Measurements from ENCODE around the gene NFS1.

DNA sequence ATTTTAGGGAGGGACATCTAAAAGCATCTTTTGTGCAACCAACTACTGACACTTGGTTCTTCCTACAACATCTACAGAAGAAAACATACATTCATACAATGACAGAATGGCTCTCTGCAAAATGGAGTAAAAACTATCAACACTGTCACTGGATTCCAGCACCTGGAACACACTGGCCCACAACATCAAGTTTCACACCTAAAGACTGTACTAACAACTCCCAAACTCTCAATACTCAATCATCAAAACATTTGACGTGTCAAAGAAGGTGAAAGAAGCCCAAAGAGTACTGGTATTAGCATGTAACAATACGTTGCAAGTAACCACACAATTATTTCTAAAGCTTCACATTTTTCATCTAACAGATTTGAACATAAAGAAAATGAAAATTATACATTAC is 36.6 kb downstream of the NFS1 start:
- TF ChIP-seq, protein P1, sequence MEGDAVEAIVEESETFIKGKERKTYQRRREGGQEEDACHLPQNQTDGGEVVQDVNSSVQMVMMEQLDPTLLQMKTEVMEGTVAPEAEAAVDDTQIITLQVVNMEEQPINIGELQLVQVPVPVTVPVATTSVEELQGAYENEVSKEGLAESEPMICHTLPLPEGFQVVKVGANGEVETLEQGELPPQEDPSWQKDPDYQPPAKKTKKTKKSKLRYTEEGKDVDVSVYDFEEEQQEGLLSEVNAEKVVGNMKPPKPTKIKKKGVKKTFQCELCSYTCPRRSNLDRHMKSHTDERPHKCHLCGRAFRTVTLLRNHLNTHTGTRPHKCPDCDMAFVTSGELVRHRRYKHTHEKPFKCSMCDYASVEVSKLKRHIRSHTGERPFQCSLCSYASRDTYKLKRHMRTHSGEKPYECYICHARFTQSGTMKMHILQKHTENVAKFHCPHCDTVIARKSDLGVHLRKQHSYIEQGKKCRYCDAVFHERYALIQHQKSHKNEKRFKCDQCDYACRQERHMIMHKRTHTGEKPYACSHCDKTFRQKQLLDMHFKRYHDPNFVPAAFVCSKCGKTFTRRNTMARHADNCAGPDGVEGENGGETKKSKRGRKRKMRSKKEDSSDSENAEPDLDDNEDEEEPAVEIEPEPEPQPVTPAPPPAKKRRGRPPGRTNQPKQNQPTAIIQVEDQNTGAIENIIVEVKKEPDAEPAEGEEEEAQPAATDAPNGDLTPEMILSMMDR (IDR thresholded peaks at IDR 0.05; ENCODE audit: low read depth, low read length, missing input control): no peak
- TF ChIP-seq EGR1 (IDR thresholded peaks at IDR 0.05; ENCODE audit: low read depth in 2 of 2) (no peak), GABPA (IDR thresholded peaks at IDR 0.05 in 1 of 2, conservative IDR thresholded peaks at IDR 0.05 in 1 of 2) (no peak), JUND (IDR thresholded peaks at IDR 0.05) (no peak), RXRA (IDR thresholded peaks at IDR 0.05) (no peak), TAF1 (conservative IDR thresholded peaks at IDR 0.05) (no peak), NR2F2 (IDR thresholded peaks at IDR 0.05) (no peak), YY1 (IDR thresholded peaks at IDR 0.05) (no peak)
- TF ChIP-seq, protein P2, sequence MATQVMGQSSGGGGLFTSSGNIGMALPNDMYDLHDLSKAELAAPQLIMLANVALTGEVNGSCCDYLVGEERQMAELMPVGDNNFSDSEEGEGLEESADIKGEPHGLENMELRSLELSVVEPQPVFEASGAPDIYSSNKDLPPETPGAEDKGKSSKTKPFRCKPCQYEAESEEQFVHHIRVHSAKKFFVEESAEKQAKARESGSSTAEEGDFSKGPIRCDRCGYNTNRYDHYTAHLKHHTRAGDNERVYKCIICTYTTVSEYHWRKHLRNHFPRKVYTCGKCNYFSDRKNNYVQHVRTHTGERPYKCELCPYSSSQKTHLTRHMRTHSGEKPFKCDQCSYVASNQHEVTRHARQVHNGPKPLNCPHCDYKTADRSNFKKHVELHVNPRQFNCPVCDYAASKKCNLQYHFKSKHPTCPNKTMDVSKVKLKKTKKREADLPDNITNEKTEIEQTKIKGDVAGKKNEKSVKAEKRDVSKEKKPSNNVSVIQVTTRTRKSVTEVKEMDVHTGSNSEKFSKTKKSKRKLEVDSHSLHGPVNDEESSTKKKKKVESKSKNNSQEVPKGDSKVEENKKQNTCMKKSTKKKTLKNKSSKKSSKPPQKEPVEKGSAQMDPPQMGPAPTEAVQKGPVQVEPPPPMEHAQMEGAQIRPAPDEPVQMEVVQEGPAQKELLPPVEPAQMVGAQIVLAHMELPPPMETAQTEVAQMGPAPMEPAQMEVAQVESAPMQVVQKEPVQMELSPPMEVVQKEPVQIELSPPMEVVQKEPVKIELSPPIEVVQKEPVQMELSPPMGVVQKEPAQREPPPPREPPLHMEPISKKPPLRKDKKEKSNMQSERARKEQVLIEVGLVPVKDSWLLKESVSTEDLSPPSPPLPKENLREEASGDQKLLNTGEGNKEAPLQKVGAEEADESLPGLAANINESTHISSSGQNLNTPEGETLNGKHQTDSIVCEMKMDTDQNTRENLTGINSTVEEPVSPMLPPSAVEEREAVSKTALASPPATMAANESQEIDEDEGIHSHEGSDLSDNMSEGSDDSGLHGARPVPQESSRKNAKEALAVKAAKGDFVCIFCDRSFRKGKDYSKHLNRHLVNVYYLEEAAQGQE (IDR thresholded peaks at IDR 0.05): no peak

All from liver (tissue), 3 donors.